VCaP (cell line): ENCODE data around the gene UBE2G2.
A peak's percentile ranks its signal among the peaks of the same experiment; 100 is the strongest.

Experiments used
- H3K27ac ChIP-seq: fragments of 450-650 bp; 2 replicates; pipeline ENCODE4 v1.5.1; 2017
- TF ChIP-seq, protein P1 (sequence below): fragments of 450-650 bp; conservative IDR thresholded peaks from 2 replicates; pipeline ENCODE4 v1.5.1; 2017; ENCODE audit warnings: mild to moderate bottlenecking, moderate library complexity

Gene UBE2G2

DNA sequence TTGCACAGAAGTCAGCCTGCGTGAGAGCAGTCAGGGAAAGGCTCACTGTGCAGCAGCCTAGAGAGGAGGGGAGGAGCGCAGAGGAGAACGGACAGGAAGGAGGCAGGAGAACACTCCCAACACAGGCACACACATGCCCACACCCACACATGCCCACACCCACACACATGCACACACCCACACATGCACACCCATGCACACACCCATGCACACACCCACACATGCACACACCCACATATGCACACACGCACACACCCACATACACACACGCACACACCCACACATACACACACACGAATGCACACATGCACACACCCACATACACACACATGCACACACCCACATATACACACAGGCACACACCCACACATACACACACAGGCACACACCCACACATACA lies 9.2 kb upstream of the UBE2G2 start:
- TF ChIP-seq, protein P1, sequence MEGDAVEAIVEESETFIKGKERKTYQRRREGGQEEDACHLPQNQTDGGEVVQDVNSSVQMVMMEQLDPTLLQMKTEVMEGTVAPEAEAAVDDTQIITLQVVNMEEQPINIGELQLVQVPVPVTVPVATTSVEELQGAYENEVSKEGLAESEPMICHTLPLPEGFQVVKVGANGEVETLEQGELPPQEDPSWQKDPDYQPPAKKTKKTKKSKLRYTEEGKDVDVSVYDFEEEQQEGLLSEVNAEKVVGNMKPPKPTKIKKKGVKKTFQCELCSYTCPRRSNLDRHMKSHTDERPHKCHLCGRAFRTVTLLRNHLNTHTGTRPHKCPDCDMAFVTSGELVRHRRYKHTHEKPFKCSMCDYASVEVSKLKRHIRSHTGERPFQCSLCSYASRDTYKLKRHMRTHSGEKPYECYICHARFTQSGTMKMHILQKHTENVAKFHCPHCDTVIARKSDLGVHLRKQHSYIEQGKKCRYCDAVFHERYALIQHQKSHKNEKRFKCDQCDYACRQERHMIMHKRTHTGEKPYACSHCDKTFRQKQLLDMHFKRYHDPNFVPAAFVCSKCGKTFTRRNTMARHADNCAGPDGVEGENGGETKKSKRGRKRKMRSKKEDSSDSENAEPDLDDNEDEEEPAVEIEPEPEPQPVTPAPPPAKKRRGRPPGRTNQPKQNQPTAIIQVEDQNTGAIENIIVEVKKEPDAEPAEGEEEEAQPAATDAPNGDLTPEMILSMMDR: no peak
- peak overlapping the region; percentile 78 for H3K27ac ChIP-seq

DNA sequence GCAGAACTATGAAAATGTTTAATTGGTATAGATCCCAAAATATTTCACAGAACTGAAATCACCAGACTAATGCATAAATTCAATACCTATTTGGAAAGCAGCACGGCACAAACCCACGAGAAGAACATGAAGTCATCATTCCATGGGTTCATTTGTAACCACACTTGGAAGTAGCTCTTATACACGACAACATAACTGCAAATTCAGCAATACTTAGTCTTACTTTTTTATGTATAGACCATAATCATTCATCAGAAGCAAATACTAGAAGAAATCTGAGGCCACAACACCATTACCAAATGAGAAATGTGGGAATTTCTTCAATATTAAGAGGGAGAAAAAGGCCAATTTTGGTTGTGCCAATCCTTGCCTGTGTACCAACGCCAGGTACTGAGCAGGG lies 4.2 kb upstream of the UBE2G2 start:
- H3K27ac ChIP-seq: no peak overlapping the region
- TF ChIP-seq, protein P1: no peak

DNA sequence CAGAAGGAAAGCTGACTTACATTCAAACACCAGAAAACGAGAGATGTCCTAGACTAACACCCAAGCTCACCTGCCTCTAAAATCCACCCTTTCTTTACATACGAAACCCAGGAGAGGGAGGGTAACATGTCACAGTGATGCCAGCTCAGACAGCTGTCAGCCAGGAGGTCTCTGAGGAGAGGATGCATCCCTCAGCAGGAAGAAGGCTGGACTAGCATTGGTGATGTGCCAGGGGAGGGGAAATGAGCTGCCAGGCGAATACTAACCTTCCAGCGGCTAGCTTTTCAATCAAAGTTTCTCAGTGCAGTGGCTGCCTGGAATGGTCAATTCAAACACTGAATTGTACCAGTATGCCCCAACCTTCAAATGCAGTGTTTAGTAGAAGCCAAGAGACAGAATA lies 3.6 kb upstream of the UBE2G2 start:
- TF ChIP-seq, protein P1: no peak
- no peak overlapping the region for H3K27ac ChIP-seq

DNA sequence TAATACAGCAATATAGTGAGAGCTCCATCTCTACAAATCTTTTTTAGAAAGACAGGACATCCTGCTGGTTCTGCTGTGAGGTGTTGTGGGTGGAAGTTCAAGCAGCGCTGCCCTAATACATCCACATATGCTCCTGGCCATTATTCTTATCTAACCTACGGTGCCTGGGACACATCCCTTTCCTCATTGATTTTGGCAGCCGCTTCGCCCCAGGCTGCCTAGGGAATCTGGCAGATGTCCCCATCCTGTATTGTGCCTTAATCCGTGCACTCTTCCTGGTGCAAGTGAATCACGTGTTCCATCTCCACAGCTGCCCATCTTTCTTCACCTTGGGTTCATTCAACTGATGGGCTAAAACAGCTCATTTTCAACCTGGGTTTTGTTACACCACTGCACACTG lies 3.1 kb upstream of the UBE2G2 start:
- H3K27ac ChIP-seq: no peak overlapping the region
- TF ChIP-seq, protein P1: no peak

DNA sequence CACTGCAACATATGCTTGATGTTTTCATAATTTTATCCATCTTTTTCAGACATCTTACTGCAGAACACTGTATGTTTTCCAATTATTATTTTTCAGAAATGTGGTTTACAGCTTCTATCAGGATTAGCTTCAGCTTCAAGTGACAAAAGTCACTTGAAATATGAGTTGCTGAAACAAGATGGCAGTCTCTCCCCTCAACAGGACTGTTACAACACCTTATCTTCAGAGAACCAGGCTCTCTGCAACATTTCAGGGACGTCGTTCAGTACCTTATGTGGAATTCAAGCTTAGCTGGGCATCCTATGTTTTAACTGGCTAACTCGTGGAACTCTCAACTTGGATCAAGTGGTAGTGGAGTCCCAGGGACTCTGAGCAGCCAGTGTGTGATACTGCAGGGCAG lies 2.0 kb upstream of the UBE2G2 start:
- TF ChIP-seq, protein P1: no peak
- H3K27ac ChIP-seq: no peak overlapping the region

DNA sequence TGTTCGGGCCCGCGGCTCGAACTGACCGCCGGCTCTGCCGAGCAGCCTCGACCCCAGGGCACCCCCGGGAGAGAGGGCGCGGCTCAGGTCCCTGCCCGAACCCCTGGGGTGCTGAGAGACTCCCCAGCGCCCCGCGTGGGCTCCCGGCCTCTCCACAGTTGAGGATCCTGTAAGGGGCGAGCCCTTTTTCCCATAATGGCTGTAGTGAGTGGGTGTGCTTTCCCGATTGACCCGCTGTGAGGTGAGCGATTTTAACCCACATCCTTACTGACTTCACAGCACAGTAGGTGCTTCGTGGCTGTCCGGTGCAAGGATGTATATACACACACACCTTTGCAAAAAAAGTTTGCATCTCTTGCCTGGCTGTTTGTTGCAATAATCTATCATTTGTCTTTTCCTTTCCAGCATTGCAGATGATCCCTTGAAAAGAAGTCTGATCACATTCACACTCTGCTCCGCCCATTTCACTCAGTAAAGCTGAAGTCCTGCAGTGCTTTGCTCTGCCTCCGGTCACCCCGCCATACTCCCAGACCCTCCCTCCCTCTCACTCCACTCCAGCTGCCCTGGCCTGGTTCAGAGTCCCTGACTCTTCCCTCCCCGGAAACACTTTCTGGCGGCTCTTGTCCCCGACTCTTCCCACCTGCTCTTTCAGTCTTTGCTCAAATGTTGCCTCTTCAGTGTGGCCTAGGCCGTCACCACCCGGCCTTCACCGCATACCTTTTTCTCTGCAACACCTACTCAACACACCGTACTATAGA lies 955 bp upstream of the UBE2G2 start:
- H3K27ac ChIP-seq: peak overlapping the region; percentile 89

DNA sequence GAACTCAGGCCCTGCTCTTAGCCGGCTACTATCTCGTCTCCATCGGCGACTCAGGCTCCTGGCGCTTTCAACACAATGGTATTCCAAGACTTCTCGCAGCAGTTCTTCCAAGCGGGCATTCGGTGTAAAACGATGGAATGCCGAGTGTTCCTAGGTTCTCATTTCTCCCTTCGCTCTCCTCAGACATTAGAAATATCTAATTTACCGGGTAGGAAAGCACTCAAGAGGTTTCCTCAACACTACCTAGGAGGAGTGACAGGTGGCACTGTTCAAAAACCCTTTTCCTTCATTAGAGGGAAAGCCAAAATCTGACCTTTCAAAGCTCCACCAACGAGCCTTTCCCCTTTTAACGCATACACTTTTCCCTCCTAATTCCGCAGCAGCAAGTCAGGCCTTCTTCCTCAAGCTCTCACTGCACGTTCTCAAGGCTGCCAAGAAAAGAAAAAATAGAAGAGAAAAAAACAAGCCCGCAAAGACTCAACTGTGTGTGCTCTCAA lies 601 bp downstream of the UBE2G2 start:
- H3K27ac ChIP-seq: peak overlapping the region; percentile 89
- TF ChIP-seq, protein P1: peak; percentile 79

More for the DNA sequence above, 955 bp upstream of the UBE2G2 start:
- TF ChIP-seq, protein P1: no peak
